ENCODE measurements around the gene TPO.
"Not testable (repeated sequence)": the region's sequence is repeated elsewhere in the genome, so short reads cannot be mapped to it uniquely, and the experiment has no call there.

TPO gene

GRCh38 chr2:1413156-1413710, at the start of gene TPO:
Gene TPO (plus strand): TSS chr2:1413463. CDS start chr2:1414409, 946 bp downstream.
- DNase-seq: no peak

GRCh38 chr2:1366546-1367134, 46.6 kb upstream of the TPO start:
- DNase-seq: no peak

DNA sequence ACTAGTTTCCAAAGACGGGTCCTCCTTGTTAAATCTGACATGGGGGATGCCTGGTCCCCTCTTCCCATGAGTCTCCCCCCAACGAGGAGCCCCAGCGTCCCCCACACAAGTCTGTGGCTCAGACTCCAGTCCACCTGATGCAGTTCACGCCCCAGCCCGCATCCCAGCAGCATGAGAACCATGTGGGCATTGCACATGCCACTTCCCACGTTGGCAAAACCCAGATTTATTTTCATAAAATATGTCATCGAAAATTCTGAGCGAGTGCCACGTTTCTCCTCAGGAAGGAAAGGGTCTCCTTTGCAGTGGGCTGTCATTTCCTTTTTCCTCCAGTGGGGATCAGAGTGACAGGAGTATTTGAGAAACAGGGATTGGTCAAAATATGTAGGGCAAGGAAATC, 45.7 kb upstream of the TPO start:
- no peak for DNase-seq

GRCh38 chr2:1369905-1370304, 43.4 kb upstream of the TPO start:
- no peak for DNase-seq

GRCh38 chr2:1370461-1370860, 42.8 kb upstream of the TPO start:
- DNase-seq: no peak

DNA sequence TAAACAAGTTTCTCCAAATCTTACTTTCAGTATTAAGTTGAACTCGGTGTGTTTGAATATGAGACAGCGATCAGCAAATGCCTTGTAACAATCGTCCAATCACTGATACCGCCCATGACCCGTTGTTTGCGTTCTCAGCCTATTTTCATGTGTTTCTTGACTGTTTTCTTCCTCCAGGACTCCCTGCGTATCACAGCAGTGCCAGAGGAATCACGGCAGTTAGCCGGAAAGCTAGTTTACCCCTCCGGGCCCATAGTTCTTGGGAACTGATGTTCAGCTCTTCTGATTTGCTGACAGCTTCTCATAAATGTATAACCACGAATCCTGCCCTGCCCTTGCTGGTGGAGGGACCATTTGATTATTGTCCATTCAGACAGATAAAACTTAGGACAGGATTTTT, 42.2 kb upstream of the TPO start:
- DNase-seq: no peak

- no peak for DNase-seq
Observed at GRCh38 chr2:1373830-1374229, 39.4 kb upstream of the TPO start.

DNA sequence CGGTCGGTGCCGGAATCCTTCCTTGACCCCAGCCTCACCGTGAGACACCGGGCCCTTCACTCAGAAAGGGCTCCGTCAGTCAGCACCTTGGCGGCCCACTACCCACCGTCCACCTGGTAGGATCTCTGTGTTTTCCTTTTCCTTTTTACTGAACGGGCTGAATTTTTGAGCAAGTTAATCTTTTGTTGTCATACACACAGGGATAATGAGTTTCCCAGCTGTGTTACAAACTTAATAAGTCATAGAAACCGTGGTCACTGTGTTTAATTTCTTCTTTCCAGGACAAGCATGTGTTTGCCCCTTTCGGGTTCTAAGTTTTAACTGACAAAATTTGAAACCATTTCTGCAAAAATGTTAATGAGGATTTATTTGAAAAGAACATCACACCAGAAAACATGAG, 39.0 kb upstream of the TPO start:
- DNase-seq: no peak

DNA sequence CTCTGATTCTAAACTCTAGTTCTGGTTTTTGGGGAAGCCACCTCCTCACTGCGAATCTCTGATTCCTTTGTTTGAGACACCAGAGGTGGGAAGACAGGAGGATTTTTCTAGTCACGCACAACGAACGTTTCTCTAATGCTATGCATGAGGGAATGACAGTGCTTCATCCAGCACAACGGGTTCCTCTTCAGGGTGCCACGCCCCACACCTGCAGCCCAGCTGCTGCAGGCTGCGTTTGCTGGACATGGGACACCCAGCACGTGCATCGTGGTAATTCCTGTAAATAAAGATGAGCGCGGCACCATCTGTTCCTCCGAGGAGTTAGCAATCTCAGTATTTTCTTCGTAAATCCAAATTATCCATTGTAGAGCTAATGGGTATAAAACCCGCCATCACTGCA, 37.5 kb upstream of the TPO start:
- DNase-seq: no peak

- DNase-seq: no peak
Observed at GRCh38 chr2:1377473-1377872, 35.8 kb upstream of the TPO start.

- DNase-seq: no peak
Observed at GRCh38 chr2:1378456-1379150, 34.7 kb upstream of the TPO start.

- no peak for DNase-seq
Observed at GRCh38 chr2:1381644-1382043, 31.6 kb upstream of the TPO start.

DNA sequence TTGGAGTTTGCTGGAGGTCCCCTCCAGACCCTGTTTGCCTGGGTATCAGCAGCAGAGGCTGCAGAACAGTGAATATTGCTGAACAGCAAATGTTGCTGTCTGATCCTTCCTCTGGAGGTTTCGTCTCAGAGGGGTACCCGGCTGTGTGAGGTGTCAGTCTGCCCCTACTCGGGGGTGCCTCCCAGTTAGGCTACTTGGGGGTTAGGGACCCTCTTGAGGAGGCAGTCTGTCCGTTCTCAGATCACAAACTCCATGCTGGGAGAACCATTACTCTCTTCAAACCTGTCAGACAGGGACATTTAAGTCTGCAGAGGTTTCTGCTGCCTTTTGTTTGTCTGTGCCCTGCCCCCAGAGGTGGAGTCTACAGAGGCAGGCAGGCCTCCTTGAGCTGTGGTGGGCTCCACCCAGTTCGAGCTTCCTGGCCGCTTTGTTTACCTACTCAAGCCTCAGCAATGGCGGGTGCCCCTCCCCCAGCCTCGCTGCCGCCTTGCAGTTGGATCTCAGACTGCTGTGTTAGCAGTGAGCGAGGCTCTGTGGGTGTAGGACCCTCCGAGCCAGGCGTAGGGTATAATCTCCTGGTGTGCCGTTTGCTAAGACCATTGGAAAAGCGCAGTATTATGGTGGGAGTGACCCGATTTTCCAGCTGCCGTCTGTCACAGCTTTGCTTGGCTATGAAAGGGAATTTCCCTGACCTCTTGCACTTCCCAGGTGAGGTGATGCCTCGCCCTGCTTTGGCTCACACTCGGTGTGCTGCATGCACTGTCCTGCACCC, 25.1 kb upstream of the TPO start:
- not testable (repeated sequence) for DNase-seq

- DNase-seq: not testable (repeated sequence)
Observed at GRCh38 chr2:1390118-1390517, 23.1 kb upstream of the TPO start.

- DNase-seq: no peak
Observed at GRCh38 chr2:1393321-1393720, 19.9 kb upstream of the TPO start.

DNA sequence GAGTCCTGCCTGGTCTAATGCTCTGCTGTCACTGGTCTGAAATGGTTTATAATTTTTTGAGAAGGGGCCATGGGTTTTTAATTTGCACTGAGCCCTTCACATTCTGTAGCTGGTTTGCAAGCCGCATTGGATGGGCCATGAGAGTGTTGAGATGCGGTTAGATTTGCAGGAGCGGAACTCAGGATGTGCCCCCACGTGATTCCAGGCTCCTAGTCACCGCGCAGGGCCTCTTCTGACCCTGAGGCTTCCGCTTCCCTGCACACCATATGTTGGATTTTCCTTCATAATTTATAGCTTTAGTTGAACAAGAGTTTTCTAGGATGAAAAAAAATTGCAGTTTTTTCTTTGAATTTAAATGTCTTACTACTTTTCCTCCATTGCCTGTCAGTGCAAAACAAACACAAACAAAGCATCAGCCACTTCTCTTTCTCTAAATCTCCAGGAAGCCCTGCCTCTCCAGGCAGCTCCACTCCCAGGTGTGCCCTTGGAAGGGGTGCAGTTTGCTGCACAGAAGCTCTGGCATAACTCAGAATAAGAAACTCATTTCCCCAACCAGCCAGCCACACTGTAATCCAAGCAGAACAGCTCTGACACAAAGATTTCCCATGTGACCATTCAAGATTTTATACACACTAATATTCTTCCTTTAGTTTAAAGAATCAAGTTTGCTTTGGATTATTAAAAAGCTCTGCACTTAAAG, 18.4 kb upstream of the TPO start:
- DNase-seq: no peak

DNA sequence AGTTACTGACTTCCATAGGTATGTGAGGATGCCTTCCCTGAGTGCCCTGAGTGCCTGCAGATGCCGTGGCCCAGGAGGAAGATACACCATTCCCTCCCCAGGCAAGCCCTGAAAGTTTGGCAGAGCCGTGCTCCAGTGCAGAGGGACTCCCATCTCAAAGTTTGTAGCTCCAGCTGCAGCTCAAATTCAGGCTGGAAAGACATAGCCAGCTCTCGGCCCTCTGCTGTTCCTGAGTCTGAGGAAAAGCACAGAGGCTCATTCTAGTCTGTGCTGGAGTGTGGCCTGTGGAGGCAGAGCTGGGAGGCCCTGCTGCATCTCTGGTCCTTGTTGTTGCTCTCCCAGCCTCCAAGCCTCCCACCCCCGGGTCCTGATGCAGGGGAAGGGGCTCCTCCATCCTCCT, 15.9 kb upstream of the TPO start:
- DNase-seq: no peak

GRCh38 chr2:1398191-1398590, 15.1 kb upstream of the TPO start:
- no peak for DNase-seq

DNA sequence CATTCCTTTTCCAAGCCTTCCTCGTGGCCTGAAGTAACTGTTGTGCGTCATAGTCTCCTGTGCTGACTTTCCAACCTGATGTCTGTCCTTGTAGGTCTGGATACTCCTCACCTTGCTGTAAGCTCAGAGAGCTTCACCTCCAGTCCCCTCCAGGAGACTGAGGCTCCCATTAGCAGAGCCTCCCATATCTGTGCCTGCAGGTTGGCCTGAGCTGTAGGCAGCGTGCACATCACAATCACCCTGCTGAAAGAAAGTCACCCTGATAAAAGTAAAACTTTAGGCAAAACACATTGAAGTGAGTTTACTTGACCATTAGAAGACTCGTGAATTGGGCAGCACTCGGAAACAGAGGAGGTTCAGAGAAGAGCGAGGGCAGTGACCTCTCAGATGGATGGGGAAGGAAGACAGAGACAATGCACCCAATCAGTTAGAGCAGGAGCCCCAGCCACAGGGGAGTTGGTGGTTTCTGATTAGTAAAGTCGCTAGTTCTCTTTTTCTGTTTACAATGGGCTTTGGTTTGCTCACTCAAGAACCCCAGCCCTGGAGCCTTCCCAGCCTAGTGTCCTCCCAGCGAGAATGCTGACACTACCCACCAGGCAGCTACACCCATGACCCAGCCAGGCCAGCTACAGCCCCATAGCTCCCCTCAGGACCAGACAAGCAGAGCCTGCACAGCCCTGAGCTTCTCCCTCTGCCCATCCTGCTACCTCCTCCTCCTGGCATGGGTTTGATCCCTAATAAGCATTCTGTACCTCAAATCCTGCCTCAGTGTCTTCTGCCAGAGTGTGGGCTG, 12.1 kb upstream of the TPO start:
- DNase-seq: peak; percentile 58

GRCh38 chr2:1402064-1402463, 11.2 kb upstream of the TPO start:
- DNase-seq: no peak

DNA sequence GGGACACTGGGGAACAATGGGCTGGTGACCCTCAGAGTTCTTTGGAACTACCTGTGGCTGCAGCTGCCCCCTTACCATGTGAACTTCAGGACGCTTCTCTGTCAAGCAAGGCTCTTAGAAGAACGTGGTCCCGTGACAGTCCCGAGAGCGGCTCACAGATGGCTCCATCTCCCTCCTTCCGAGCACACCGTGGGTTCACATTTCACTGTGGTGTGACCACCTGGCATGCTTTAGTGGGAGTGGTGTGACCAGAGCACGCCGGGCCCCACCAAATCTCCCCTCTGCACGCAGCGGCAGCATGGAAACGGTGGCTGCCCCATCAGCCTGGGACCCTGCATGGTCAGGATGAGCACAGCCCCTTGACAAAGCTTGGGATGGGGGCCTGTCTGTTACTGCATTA, 9.7 kb upstream of the TPO start:
- no peak for DNase-seq

DNA sequence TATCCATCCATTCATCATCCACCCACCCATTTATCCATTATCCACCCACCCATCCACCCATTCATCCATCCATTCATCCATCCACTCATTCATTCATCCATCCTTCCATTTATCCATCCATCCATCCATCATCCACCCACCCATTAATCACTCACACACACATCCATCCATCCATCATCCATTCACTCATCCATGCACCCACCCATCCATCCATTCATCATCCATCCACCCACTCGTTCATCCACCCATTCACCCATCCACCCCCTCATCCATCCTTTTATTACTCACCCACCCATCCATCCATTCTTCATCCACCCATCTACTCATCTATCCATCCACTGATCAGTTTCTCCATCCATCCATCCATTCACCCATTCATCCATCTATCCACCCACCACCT, 8.1 kb upstream of the TPO start:
- no peak for DNase-seq

- no peak for DNase-seq
Observed at GRCh38 chr2:1405967-1406366, 7.3 kb upstream of the TPO start.

All from MV-4-11 (cell line).